Left hindlimb (tissue), 1 donor: ENCODE measurements around the gene IFI6.
A peak's percentile ranks its signal among the peaks of the same experiment; 100 is the strongest.

Experiments
- DNase-seq: peaks from one replicate; pipeline ENCODE4 v3.0.0-alpha.2; 2018

IFI6 gene

DNA sequence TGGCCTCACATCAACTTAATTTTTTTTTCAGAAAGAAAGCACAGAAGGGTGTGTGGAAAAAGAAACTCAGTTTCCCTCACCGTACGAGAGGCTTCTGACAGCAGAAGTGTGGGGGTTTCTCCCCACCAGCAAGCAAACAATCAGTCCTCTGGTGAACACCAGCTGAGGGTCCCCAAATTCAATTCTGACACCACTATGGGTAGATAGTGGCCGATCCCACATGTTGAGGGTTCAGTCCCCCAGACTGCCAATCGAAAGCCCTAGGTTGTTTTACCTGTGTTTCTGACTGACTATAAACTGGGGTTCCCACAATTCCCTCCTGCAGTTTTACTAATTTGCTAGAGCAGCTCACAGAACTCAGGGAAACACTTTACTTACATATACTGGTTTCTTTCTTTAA lies 2.1 kb downstream of the IFI6 start:
- DNase-seq, result no peak

DNA sequence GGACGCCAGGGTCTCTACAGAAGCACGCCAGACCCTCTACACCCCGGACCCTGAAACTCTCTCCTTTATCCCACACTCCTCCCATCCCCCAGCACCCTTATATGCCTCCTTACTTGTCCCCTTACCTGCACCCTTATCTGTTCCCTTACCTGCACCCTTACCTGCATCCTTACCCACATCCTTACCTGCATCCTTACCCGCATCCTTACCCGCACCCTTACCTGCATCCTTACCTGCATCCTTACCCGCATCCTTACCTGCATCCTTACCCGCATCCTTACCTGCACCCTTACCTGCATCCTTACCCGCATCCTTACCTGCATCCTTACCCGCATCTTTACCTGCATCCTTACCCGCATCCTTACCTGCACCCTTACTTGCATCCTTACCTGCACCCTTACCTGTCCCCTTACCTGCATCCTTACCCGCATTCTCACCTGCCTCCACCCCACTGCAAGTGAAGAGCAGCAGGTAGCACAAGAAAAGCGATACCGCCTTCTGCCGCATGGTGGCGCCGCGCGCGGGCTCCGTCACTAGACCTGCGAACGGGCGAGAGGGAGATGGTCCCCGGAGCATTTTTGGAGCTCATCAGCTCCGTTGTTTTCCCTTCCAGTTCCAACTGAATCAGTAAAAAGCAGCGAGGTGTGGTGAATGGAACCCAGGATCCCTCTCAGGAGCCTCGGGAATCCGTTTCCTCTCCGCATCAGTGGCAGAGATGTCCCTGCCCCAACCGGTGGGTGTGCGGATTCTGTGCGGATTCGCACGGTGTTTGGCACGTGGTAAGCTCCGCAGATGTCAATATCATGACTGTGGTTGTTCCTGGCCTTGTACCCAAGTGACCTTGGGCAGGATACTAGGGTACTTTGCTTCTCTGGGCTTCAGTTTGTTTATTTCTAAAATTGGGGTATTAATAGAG lies 2.9 kb downstream of the IFI6 start:
- peak; percentile 81 for DNase-seq

DNA sequence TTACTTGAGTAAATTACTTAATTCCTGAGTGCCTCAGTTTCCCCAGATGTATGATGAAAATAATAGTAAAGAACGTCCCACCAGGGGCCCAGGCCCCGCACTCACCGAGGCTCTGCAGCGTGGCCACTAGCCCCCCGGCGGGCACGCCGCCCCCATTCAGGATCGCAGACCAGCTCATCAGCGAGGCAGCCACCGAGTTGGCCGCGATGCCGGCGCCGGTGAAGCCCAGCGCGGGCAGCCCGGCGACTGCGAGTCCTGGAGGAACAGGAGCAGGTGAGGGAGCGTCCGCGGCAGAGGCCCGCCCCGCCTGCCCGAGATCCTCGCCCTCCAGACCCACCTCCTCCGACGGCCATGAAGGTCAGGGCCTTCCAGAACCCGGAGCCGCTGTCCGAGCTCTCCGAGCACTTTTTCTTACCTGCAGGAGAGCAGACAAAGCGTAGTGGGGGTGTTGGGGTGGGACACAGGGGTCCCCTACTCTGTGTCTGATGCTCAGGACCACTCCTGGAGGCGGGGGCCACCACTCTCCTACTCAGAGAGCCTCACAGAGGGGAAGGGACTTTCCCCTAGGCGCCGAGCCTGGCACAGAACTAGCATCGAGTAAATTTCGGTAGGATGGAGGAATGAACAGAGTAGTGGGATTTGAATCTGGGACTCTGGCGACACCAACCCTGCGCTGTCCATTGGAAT lies 3.7 kb downstream of the IFI6 start:
- DNase-seq, result no peak

DNA sequence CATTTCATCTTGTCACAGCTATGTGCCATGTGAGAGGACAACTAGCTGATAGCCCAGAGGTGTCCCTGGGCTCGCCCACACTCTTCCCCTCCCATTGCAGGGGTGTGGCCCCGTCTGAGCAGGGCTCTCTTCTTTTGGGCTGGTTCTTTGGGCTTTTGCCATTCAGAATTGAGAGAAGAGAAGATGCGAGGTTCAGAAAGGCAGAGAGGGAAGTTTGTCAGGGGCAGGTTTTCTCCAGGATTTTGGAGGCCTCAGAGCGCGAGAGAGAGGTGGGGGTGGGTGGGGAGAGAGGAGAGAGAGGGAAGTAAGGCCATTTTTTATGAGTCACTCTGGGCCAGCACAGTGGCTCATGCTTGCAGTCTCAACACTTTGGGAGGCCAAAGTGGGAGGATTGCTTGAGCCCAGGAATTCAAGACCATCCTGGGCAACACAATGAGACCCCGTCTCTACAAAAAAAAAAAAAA lies 5.2 kb downstream of the IFI6 start:
- DNase-seq, result no peak

DNA sequence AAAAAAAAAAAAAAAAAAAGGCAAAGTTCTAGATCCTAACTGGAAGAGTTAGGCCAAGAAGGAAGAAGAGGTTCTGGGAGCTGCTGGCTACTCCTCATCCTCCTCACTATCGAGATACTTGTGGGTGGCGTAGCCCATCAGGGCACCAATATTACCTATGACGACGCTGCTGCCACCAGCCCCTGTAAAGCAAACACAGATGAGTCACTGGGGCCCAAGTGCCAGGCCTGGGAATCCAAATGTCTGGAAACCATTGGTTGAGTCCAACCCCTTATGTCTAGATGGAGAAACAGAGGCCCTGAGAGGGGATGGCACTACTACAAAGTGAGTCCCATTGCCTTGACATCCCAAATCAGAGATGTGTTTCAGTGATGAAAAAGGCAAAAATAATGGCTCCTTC lies 5.7 kb downstream of the IFI6 start:
- DNase-seq, result no peak

DNA sequence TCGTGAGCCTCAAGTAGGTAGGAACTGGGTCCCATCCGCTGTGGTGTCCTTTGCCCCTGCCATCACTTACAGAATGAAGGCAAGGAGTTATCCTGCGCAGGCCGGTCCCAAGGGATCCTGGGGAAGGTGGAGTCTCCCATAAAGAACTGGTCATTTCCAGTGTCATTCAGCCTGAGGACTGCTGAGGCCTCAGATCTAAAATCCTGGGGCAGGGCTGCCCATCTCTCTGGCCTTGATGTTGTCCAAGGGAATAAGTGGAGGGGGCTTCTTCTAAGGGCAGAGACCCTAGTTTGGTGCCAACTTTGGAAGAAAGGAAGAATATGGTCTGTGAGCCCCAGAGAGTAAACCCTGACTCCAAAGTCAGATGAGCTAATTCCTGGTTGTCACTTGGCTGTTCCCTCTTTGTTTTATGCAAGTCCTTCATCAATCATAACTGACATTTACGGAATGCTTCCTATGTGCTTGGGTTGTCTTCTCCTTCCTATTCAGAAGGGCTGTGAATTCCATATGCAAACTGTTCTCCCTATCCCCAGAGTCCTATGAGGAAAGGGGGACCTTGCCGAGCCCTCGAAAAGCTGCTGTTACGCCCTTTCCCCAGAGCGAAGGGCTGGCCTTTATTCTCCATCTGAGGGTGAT lies 6.9 kb downstream of the IFI6 start:
- no peak for DNase-seq

DNA sequence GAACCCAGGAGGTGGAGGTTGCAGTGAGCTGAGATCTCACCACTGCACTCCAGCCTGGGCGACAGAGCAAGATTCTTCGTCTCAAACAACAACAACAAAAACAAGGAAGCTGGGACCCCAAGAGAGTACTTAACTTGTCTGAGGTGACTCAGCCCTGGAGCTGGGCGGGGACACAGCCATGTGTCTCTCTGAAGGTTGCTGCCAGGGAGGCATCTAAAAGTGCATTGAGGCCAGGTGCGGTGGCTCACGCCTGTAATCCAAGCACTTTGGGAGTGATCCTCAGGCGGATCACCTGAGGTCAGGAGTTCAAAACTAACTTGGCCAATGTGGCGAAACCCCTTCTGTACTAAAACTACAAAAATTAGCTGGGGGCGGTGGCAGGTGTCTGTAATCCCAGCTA lies 7.7 kb downstream of the IFI6 start:
- no peak for DNase-seq

DNA sequence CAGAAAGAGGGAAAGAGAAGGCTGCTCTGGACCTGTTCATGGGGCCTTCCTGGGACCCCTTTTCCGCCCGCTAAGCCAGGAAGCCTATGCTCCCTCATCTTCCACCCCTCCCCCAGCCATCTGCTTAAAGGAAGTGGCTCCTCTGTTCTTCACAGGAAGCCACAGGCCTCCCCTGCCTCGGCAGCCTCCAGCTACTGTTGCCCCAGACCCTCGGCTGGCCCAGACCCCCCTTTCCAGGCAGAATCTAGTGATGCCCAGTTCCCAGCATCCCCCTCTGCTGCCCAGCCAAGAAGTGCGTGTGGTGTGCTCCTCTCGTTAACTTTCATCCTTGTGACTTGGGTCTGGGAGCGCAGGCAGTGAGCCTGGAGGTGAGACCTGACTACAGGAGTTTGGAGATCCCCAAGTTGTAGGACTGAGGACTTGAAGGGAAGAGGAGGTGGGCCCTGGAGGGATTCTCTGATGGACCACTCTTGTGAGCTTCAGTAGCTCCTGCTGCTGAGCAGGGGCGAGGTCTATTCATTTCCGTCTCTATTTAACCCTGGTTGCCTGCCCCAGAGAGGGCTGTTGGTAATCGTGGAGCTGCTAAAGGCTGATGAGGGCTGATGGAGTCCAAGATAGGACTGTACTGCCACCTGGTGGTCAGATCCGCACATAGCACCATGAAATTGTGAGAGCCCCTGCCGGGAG lies 9.1 kb downstream of the IFI6 start:
- peak; percentile 86 for DNase-seq

DNA sequence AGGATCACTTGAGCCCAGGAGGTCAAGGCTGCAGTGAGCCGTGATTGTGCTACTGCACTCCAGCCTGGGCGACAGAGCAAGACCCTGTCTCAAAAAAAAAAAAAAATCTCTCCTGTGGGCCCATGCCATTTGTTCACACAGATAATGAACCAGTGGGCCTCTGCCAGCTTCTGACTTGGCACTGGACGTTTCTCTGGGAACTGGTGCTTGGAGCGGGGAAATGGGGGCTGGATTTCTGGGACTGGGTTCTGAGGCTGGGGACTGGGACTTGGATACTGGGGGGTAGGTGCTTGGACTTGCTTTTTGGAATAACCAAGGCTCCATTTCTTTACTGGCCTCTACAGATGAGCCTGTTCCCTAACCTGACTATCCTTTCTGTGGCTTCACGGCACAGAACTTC lies 9.7 kb downstream of the IFI6 start:
- DNase-seq, result no peak

DNA sequence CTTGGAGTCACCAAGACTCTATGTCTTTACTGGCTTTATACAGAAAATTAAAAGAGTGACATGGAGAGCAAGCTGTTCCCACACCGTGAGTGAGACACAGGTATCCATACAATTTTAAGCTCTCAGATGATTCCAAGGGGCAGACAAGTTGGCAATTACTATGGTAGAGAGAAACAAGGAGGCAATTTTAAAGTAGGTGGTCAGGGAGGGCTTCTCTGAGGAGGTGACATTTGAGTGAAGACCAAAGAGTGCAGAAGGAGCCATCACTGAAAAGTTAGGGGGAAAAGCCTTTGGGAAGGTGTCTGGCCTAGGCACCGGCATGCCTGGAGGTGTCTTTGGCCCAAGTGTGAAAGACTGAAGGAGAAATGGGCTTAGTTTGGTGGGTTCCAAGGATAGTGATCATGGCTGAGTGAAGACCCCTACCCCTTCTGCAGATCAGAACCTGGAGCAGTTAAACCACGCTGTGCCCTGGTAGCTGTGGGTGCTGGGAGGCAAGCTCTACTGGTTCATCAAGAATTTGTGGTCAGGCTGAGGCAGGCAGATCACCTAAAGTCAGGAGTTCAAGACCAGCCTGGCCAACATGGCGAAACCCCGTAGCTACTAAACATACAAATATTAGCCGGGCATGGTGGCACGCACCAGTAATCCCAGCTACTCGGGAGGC lies 10.4 kb downstream of the IFI6 start:
- DNase-seq, result no peak

DNA sequence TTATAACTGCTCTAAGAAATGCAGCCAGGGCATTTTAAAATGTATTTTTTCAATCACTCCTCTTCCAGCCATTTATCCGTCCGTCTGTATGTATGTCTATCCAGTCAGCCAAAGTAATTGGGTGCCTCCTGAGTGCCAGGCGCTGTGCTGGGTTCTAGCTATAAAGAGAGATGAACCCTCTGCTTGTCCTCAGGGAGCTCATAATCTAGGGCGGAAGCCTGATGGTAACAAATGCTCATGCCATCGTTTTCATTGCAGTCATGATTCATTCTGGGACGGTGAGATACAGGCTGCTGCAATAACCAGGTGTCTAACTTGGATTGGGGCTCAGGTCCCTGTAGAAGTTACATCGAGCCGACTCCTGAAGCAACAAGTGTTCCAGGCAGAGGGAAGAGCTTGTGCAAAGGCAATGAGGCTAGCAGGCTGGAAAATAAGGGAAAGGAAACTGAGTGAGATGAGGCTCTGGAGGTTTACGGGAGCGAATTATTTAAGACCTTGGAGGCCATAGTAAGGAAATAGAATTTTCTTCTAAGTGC lies 11.6 kb downstream of the IFI6 start:
- no peak for DNase-seq

DNA sequence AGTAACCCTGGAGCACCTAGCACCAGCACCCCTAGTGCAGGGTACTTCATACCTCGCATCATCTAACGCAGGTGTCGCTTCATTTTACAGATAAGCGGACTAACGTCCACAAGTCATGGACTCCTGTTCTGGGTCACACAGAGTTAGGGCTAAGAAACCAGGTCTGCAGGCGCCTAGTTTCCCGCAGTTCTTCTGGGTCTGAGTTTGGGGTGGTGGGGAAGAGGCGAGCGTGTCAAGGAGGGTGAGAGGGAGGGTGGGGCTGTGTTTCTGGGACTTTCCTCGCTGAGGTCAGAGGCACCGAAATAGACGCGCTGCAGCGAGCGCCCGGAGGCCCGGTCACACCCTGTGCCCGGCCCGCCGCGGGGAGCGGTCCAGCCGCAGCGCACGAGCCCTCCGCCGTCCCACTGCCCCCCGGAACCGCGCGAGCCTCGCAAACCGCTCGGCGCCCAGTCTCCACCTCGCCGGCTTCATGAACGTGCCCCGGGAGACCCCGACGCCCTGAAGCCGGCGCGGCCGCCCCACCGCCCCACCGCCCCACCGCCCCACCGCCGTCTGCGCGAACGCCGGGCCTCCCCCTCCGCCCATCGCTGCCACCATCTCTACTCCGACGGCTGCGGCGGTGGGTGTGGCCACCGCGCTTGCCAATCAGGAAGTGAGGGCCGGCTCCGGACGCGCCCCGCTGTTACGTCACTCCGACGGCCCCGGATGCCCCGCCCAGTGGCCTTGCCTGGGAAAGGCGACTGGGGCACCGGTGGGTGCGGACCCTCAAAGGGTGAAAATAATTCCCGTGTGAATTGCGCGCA lies 12.3 kb downstream of the IFI6 start:
- DNase-seq, result peak; percentile 92

DNA sequence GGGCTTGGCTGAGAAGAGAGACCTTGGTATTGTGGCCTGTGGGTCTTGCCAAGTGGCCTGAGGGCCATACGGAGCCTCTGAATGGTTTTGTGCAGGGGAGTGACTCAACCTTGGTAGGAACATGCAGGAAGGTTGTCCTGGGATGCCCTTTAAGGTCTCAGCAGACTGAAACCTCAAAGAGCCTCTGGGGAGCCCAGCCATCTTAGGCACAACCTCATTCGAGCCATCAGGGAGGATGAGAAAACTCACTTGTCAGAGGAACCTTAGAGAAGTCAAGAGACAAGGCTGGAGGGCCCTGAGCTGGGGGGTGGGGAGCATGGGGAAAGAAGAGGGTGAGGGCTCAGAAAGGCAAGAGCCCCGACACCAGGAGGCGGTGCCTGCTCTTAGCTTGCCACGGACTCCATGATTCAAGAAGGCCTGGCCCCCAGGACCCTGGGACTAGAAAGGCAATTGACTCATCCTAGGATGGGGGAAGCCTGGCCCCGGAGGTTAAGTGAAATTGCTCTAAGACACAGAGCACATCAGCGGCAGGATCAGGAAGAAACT lies 13.0 kb downstream of the IFI6 start:
- no peak for DNase-seq

DNA sequence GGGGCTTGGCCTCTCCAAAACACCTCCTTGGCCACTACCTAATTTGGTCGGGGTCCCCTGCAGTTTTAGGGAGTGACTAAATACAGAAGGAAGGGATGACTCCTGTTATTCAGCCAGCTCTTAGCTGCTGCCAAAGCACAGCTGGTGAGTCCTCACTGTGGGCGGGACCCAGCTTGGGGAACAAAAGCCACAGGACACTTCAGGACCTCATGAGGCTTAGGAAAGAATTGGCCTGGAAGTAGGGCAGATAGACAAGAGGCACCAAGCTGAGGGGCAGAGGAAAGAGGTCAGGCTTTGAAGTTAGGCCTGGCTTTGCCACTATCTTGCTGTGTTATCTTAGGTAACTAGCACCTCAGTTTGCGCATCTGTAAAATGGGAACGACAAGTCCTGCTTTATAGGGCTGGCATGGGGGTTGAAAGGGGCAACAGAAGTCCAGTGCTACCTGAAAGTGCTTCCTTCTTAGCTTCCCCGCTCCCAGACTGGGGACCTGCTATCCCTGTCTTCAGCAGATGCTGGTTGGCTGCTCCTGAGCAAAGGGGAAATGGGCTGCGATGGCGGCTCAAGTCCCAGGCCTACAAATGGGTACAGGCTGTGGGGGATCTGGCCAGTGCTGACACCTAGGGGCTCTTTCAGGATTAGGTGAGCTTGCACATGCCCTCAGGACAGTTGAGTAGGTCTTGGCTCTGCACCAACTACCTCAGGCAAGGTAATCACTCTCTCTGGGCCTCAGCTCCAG lies 15.7 kb downstream of the IFI6 start:
- no peak for DNase-seq

DNA sequence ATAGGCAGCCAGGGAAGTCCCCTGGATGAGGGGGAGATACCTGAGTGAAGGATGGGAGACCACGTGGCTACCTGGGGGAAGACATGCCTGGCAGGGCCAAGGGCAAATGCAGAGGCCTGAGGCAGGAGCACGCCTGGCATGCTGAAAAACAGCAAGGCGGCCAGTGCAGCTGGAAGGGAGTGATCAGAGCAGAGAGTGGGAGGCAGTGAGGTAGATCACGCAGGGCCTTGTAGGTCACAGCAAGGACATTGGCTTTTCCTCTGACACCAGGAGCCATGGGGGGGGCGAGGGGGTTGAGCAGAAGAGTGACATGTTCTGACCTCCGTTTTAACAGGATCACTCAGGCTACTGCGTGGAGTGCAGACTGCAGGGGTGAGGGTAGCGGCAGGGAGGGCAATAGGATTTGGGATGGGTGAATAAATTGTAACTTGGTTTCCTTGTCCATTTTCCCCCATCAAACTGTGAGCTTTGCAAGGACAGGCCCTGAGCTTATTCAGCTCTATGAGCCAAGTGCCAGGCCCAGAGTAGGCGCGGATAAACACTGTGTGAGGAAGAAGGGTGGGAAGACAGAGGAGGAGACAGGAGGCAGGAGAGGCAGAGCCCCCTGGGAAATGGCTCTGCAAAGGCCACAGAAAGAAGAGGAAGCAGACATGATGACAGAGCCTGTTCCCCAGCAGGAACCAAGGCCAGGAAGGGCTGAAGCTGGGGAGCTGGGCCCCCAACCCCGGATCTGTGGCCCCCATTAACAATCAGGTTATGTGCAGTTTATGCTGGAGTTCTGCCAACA lies 16.6 kb downstream of the IFI6 start:
- no peak for DNase-seq

DNA sequence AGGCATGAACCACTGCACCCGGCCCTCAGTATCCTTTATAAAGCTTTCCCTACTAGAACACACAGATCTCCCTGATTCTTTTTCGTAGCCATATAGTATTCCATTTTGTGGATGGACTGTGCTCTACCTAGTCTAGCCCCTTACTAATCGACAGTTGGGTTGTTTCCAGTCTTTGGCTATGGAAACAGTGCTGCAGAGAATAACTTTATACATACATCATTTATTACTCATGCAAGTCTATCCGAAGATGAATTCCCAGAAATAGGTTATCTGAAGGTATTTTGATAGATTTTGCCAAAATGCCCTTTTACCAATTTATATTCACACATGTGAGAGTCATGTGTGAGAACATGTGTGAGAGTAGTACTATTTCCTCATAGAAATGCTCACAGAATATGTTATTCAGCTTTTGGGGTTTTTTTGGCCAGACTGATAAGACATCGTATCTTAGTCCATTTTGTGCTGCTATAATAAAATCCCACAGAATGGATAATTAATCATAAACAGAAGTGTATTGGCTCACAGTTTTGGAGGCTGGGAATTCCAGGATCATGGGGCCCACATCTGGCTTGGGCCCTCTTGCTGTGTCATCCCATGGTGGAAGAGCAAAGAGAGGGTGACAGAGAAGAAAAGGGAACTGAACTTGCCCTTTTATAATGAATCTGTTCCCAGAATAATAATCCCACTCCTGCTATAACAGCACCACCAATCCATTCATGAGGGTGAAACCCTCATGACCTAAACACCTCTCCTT lies 19.7 kb downstream of the IFI6 start:
- no peak for DNase-seq

DNA sequence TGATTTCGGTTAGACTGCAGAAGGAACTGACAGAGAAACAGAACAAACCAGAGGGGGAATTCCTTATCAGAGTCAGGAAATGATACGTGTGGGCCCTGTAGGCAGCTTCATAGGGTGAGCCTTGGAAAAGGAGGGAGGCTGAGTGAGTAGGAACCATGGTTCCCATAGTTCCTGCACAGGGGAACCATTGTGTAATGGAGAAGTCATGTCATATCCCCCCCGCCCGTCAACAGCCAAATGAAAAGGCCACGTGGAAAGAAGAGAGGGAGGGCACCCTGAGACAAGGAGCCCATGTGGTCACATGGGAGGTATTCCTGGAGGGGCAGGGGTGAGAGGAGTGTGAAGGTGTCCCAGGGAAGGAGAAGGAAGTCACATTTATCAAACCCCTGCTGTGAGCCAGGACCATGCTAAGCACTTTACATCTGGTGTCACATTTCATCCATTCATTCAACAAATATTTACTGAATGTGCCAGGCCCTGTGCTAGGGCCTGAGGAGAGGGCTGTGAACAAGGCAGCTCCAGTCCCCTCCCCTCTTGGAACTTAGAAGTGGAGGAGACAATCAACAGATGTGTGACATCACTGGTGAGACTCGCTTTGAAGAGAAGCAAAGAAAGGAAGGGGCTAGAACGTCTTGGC lies 21.3 kb downstream of the IFI6 start:
- no peak for DNase-seq

DNA sequence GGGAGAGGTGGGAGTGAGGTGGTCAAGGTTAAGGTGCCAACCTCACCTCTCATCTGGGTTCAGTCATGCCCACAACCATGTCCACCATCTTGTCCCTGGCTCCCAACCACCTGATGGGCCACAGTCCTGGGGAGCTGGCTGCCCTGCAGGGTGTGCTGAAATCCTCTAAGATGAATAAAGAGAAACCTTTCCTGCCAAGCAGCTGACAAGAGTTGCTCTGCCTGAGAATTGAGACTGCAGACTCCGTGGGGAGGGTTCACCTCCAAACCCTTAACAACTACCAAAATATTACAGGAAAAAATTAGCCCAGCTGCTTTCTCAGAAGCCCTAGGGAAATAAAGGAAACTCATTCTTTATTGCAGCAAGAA lies 21.8 kb downstream of the IFI6 start:
- DNase-seq, result no peak

DNA sequence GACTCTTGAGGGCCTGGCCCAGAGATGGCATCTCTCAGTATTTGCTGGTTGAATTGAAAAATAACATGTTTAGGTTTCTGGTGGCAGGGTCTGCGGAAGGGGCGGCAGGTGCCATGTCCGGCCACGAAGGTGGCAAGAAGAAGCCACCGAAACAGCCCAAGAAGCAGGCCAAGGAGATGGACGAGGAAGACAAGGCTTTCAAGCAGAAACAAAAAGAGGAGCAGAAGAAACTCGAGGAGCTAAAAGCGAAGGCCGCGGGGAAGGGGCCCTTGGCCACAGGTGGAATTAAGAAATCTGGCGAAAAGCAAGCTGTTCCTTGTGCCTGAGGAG lies 22.7 kb downstream of the IFI6 start:
- DNase-seq, result no peak
